Esophagus squamous epithelium (tissue), 4 donors: Measurements from ENCODE around the gene LIX1.

Source experiments
- CTCF ChIP-seq, 6 experiments: fragments of 450-650 bp in 4 of 6; fragments of 200-600 bp in 2 of 6; sonication (generic) in 2 of 6; IDR thresholded peaks; one replicate each; pipeline ENCODE4 v1.5.1; 2016 to 2019; ENCODE audit warnings: antibody characterized with exemption in 6 of 6, mild to moderate bottlenecking in 4 of 6, moderate library complexity in 4 of 6
- POLR2A ChIP-seq, 4 donors: fragments of 450-650 bp; IDR thresholded peaks; one replicate each; pipeline ENCODE4 v1.6.1; 2017; ENCODE audit warnings: antibody characterized with exemption in 4 of 4, mild to moderate bottlenecking in 4 of 4, moderate library complexity in 3 of 4

GRCh38 chr5:97135868-97136267, 6.5 kb downstream of the LIX1 start:
- TF ChIP-seq CTCF (IDR thresholded peaks at IDR 0.05) (no peak), POLR2A (IDR thresholded peaks at IDR 0.05) (no peak)
